Measurements from ENCODE around the gene PDE2A.

DNA sequence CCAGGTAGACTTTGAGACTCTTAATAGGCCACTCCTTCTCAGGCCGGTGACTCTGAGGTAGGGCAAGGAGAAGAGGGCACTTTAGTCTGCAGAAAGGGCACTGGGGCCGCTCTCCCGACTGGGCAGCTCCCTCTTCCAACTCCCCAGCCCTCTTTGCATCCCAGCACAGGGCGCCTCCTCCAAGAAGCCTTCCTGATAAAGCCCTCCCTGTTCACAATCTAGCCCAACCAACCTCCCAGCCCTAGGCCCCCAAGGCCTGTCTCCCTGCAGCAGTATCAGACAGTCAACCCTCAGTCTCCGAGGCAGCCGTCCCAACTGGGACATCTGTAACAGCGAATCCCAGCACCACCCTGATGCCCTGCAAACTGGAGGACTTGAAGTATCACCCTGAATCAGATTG, 14.3 kb upstream of the PDE2A start:
- TF ChIP-seq TAF1 (IDR thresholded peaks at IDR 0.05; ENCODE audit: borderline replicate concordance, low read depth, low read length): no peak
- no peak for TF ChIP-seq POLR2A (IDR thresholded peaks at IDR 0.05; ENCODE audit: low read depth, low read length)
- TF ChIP-seq POLR2AphosphoS5 (IDR thresholded peaks at IDR 0.05; ENCODE audit: low read depth, low read length): no peak
